Loucy (cell line): ENCODE results near the gene RTCA.
"Not testable (repeated sequence)": the region's sequence is repeated elsewhere in the genome, so short reads cannot be mapped to it uniquely, and the experiment has no call there.

Experiments used
- H2AFZ ChIP-seq: fragments of 200-600 bp; sonication (generic); 2 replicates; pipeline ENCODE4 v1.6.0; 2016; ENCODE audit warnings: antibody characterized with exemption, mild to moderate bottlenecking, low read length, moderate library complexity
- H3F3A ChIP-seq: fragments of 200-600 bp; 2 replicates; pipeline ENCODE4 v1.6.0; 2016; ENCODE audit warnings: antibody characterized with exemption, low read depth, mild to moderate bottlenecking
- H3K27me3 ChIP-seq: fragments of 200-600 bp; sonication (generic); 2 replicates; pipeline ENCODE4 v1.6.1; 2014; ENCODE audit warnings: low read length, mild to moderate bottlenecking; ENCODE audit not compliant: insufficient read depth, poor library complexity, severe bottlenecking
- H3K36me3 ChIP-seq: fragments of 200-600 bp; sonication (generic); 2 replicates; pipeline ENCODE4 v1.6.1; 2016; ENCODE audit warnings: low read length; ENCODE audit not compliant: insufficient read depth
- H3K4me1 ChIP-seq: fragments of 200-600 bp; sonication (generic); 2 replicates; pipeline ENCODE4 v1.5.1; 2014; ENCODE audit warnings: low read length, mild to moderate bottlenecking; ENCODE audit not compliant: insufficient read depth, poor library complexity, severe bottlenecking
- H3K4me2 ChIP-seq: fragments of 200-600 bp; sonication (generic); 2 replicates; pipeline ENCODE4 v1.6.0; 2014; ENCODE audit warnings: antibody characterized with exemption, low read length, low read depth, mild to moderate bottlenecking; ENCODE audit not compliant: poor library complexity, severe bottlenecking
- H3K4me3 ChIP-seq: fragments of 200-600 bp; sonication (generic); 2 replicates; pipeline ENCODE4 v1.5.1; 2014; ENCODE audit warnings: low read length, mild to moderate bottlenecking, mixed read lengths; ENCODE audit not compliant: poor library complexity, severe bottlenecking
- H3K79me2 ChIP-seq: fragments of 200-600 bp; sonication (generic); 2 replicates; pipeline ENCODE4 v1.6.1; 2014; ENCODE audit warnings: low read length; ENCODE audit not compliant: insufficient read depth
- H3K9ac ChIP-seq: fragments of 200-600 bp; sonication (generic); 2 replicates; pipeline ENCODE4 v1.6.0; 2014; ENCODE audit warnings: mild to moderate bottlenecking, low read depth, low read length, moderate library complexity; ENCODE audit not compliant: poor library complexity, severe bottlenecking
- H3K9me2 ChIP-seq: fragments of 200-600 bp; sonication (generic); replicated peaks from 2 replicates; pipeline ENCODE4 v1.6.1; 2016; ENCODE audit warnings: low read depth, low read length, mixed read lengths
- H3K9me3 ChIP-seq: fragments of 200-600 bp; sonication (generic); 2 replicates; pipeline ENCODE4 v1.6.1; 2014; ENCODE audit warnings: mild to moderate bottlenecking, antibody characterized with exemption, low read length, low read depth; ENCODE audit not compliant: insufficient read depth
- H4K20me1 ChIP-seq: fragments of 200-600 bp; sonication (generic); 2 replicates; pipeline ENCODE4 v1.6.0; 2014; ENCODE audit warnings: antibody characterized with exemption, low read length, mild to moderate bottlenecking; ENCODE audit not compliant: insufficient read depth, poor library complexity, severe bottlenecking
- EZH2phosphoT487 ChIP-seq: fragments of 200-600 bp; IDR thresholded peaks from 2 replicates; pipeline ENCODE4 v1.6.1; 2018; ENCODE audit warnings: antibody characterized with exemption, mild to moderate bottlenecking, moderate library complexity, borderline replicate concordance
- TF ChIP-seq, protein P1 (sequence below): fragments of 200-600 bp; sonication (generic); conservative IDR thresholded peaks from 2 replicates; pipeline ENCODE4 v1.5.1; 2014; ENCODE audit warnings: mild to moderate bottlenecking, antibody characterized with exemption, low read length

The RTCA gene

DNA sequence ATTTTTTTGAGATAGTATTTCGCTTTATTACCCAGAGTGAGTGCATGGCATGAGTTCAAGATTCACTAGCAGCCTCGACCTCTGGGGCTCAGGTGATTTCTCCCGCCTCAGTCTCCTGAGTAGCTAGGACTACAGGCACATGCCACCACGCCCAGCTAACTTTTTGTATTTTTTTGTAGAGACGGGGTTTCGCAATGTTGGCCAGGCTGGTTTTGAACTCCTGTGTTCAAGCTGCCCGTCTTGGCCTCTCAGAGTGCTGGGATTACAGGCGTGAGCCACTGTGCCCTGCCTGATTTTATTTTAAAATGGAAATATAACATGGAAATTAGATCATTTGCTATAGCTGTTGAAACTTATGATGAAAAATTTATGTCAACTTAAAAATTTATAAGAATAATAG, 30.1 kb downstream of the RTCA start:
- H3K36me3 ChIP-seq = peaks cover 17% of the 10 kb centered on the region; the same call in 1 of the 2 replicates
- H3K27me3 ChIP-seq = no peaks in the 10 kb centered on the region
- no peaks in the 10 kb centered on the region for H4K20me1 ChIP-seq
- H2AFZ ChIP-seq = no peak overlapping the region
- no peaks in the 10 kb centered on the region for H3F3A ChIP-seq
- no peak overlapping the region for H3K4me3 ChIP-seq
- no peaks in the 10 kb centered on the region for H3K79me2 ChIP-seq
- H3K4me2 ChIP-seq = no peak overlapping the region
- TF ChIP-seq EZH2phosphoT487 = no peak
- TF ChIP-seq, protein P1, sequence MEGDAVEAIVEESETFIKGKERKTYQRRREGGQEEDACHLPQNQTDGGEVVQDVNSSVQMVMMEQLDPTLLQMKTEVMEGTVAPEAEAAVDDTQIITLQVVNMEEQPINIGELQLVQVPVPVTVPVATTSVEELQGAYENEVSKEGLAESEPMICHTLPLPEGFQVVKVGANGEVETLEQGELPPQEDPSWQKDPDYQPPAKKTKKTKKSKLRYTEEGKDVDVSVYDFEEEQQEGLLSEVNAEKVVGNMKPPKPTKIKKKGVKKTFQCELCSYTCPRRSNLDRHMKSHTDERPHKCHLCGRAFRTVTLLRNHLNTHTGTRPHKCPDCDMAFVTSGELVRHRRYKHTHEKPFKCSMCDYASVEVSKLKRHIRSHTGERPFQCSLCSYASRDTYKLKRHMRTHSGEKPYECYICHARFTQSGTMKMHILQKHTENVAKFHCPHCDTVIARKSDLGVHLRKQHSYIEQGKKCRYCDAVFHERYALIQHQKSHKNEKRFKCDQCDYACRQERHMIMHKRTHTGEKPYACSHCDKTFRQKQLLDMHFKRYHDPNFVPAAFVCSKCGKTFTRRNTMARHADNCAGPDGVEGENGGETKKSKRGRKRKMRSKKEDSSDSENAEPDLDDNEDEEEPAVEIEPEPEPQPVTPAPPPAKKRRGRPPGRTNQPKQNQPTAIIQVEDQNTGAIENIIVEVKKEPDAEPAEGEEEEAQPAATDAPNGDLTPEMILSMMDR = no peak
- no peaks in the 10 kb centered on the region for H3K9me3 ChIP-seq
- no peaks in the 10 kb centered on the region for H3K4me1 ChIP-seq
- H3K9ac ChIP-seq = no peak overlapping the region
- no peaks in the 10 kb centered on the region for H3K9me2 ChIP-seq

DNA sequence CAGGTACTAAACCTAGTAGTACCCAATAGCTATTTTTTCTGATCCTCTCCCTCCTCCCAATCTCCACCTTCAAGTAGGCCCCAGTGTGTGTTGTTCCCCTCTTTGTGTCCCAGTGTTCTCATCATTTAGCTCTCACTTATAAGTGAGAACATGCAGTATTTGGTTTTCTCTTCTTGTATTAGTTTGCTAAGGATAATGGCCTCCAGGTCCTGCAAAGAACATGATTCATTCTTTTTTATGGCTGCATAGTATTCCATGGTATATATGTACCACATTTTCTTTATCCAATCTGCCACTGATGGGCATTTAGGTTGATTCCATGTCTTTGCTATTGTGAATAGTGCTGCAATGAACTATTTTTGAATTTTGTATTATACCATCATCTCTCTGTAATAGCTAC, 31.0 kb downstream of the RTCA start:
- not testable (repeated sequence) for H3K4me2 ChIP-seq, H3F3A ChIP-seq, H3K79me2 ChIP-seq, H2AFZ ChIP-seq, H3K27me3 ChIP-seq, H3K4me3 ChIP-seq, H3K4me1 ChIP-seq, H4K20me1 ChIP-seq, H3K9ac ChIP-seq, H3K9me2 ChIP-seq, H3K9me3 ChIP-seq
- H3K36me3 ChIP-seq = peaks cover 10% of the 10 kb centered on the region; the same call in 1 of the 2 replicates

DNA sequence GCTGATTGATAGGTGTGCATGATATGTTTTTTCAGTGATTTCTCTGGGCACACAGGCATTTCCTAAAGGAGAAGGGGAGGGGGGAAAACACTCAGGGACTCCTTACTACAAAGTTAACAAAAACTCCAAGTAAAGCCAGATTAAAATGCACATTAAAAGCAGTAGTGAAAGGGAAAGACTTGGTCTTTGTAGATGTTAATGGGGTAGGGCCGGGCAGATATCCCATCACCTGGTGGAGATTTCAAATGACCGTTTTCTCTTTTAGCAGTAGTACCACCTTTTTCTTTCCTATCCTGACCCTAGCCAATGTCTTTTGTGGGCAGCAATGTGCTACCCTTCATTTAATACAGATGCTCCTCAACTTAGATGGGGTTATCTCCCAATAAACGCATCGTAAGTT, 32.5 kb downstream of the RTCA start:
- no peaks in the 10 kb centered on the region for H3K36me3 ChIP-seq
- H3K4me1 ChIP-seq = no peaks in the 10 kb centered on the region
- H3K79me2 ChIP-seq = no peaks in the 10 kb centered on the region
- no peaks in the 10 kb centered on the region for H3K9me2 ChIP-seq
- H3K4me2 ChIP-seq = no peak overlapping the region
- no peaks in the 10 kb centered on the region for H3K27me3 ChIP-seq
- H3K4me3 ChIP-seq = no peak overlapping the region
- H2AFZ ChIP-seq = no peak overlapping the region
- H4K20me1 ChIP-seq = no peaks in the 10 kb centered on the region
- H3K9me3 ChIP-seq = no peaks in the 10 kb centered on the region
- H3F3A ChIP-seq = no peaks in the 10 kb centered on the region
- TF ChIP-seq, protein P1 = no peak
- no peak for TF ChIP-seq EZH2phosphoT487
- no peak overlapping the region for H3K9ac ChIP-seq

DNA sequence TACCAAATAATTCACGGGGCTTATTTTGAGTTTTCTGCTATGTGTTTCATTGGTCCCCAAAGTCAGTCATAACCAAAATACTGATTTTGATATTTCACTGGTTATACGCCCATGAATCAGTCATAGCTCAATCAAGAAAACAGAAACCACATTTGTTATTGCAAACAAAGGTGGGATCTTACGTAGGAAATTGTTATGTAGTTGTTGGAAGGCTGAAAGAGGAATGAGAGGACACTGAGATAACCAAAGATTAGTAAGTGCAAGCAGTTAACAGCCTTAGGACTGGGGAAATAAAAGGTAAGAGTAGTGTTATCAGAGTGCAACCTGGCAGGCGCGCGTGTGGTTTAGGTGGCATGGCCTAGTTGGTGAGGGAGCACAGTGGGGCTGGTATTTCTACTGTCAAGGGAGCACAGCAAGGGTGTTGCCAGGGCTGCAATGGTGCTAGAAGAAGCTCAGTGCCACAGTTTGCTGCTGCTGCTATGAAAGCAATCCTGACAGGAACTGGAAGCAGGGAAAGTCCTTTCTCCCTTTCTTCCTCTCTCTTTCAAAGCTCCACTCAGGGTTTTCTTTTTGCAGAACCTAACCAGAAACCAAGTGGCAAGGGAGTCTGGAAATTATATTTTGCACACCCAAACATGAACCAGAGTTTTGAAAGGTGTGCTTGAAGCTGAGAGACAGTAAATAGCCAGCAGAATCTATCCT, 33.7 kb downstream of the RTCA start:
- Histone ChIP-seq H3K9me3 (no peaks in the 10 kb centered on the region), H3K79me2 (no peaks in the 10 kb centered on the region), H3K36me3 (no peaks in the 10 kb centered on the region), H3F3A (no peaks in the 10 kb centered on the region), H3K4me2 (no peak overlapping the region), H3K27me3 (no peaks in the 10 kb centered on the region), H3K4me1 (no peaks in the 10 kb centered on the region), H3K4me3 (no peak overlapping the region), H4K20me1 (no peaks in the 10 kb centered on the region), H2AFZ (no peak overlapping the region), H3K9ac (no peak overlapping the region), H3K9me2 (no peaks in the 10 kb centered on the region)
- no peak for TF ChIP-seq EZH2phosphoT487
- TF ChIP-seq, protein P1 = no peak
